ENCODE measurements around the gene TERT. TPM values are rescaled to one million over a fixed set of nuclear protein-coding genes. Genes with fewer than 3 reads are reported as not detected.

TERT gene
- total and polyA plus RNA-seq, 2 of the 4 experiments (the other 2 are of a cell fraction): not detected

DNA sequence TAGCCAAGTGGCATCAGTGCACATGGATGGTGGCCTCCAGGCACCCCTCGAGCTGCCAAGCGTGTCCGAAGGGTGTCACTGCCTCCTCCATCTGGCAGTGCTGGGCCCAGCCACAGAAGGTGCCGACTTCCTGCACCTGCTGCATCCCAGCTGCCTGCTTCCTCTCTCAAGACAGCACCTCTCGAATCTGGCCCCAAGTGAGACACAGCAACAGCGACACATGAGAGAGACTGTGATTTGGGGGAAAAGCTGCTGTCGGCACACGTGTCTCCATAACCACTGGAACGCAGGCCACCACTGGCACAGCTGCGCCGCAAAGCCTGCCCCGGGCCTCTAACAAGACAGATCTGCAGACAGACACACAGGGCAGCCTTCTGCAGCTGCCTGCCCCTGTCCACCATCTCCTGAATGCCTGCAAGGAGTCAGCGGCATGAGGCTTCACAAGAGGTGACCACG, 41.3 kb upstream of the TERT start:
- Histone ChIP-seq H3K4me2 (ENCODE audit: low read depth, low read length) (no peak overlapping the region), H4K8ac (ENCODE audit: low read depth in 2 of 2, low read length in 2 of 2) (no peak overlapping the region), H3K9ac (ENCODE audit: low read depth, low read length) (no peak overlapping the region), H3K4me1 (ENCODE audit: control insufficient read depth, insufficient read depth, low read length) (no peaks in the 10 kb centered on the region), H4K20me1 (ENCODE audit: insufficient read depth, low read length) (peaks cover 6% of the 10 kb centered on the region; the same call in 1 of the 2 replicates), H2BK120ac (ENCODE audit: low read depth, low read length) (no peak overlapping the region), H2BK20ac (ENCODE audit: low read depth, low read length) (no peak overlapping the region), H2BK15ac (ENCODE audit: low read depth, low read length) (no peak overlapping the region), H3K56ac (ENCODE audit: extremely low read depth, insufficient read depth, low read length) (no peak overlapping the region), H3K4me3 (ENCODE audit: insufficient read depth, low read depth, low read length) (no peak overlapping the region), H3K27ac (ENCODE audit: insufficient read depth, low read length) (no peak overlapping the region), H4K91ac (ENCODE audit: insufficient read depth, low read depth, low read length) (no peak overlapping the region), H3K18ac (ENCODE audit: low read depth, low read length) (no peak overlapping the region), H3K14ac (replicated peaks; ENCODE audit: low read depth, low read length) (no peak overlapping the region), H2AK9ac (replicated peaks; ENCODE audit: low read depth, low read length, poor library complexity) (no peak overlapping the region), H2AK5ac (ENCODE audit: low read depth, low read length) (no peak overlapping the region), H3K4ac (ENCODE audit: low read depth, low read length) (no peak overlapping the region), H3K23ac (ENCODE audit: low read depth, low read length) (no peak overlapping the region), H4K5ac (ENCODE audit: low read depth, low read length) (no peak overlapping the region), H3K79me1 (ENCODE audit: low read depth in 1 of 2, low read length in 2 of 2) (peaks cover 4 to 13% of the 10 kb centered on the region in 2 experiments; a peak in 2 of 4 replicates), H3K36me3 (ENCODE audit: control insufficient read depth, insufficient read depth, low read length) (peaks cover 74% of the 10 kb centered on the region), H3K27me3 (ENCODE audit: control insufficient read depth, insufficient read depth, low read length) (no peaks in the 10 kb centered on the region), H2BK5ac (ENCODE audit: low read depth, low read length, poor library complexity, severe bottlenecking) (no peak overlapping the region), H3K9me3 (ENCODE audit: control insufficient read depth, insufficient read depth, low read length) (no peaks in the 10 kb centered on the region), H3K9me1 (ENCODE audit: insufficient read depth, low read length) (no peaks in the 10 kb centered on the region), H2AFZ (replicated peaks; ENCODE audit: low read length, poor library complexity) (no peak overlapping the region)
- no peak for ATAC-seq (ENCODE audit: low read depth)
- no TSS peak for BruUV-seq (replicated peaks)
- 100% methylated on average over 9 of the region's 14 CpGs; no CpG with 5 or more reads in 1 of the 2 experiments for WGBS, 2 experiments (ENCODE audit: extremely low coverage in 2 of 2, insufficient read length in 1 of 2)
- intact Hi-C loops (cut with micrococcal nuclease) (no loop called here), dilution Hi-C loops (cut with HindIII; ENCODE audit: low sequenced_read_pairs, unreplicated experiment) (no loop called here), in situ Hi-C loops (cut with MboI; ENCODE audit: low sequenced_read_pairs) (no loop called here)
- no peak for DNase-seq
- CTCF ChIA-PET: no interaction called here
- TF ChIP-seq, protein P1, sequence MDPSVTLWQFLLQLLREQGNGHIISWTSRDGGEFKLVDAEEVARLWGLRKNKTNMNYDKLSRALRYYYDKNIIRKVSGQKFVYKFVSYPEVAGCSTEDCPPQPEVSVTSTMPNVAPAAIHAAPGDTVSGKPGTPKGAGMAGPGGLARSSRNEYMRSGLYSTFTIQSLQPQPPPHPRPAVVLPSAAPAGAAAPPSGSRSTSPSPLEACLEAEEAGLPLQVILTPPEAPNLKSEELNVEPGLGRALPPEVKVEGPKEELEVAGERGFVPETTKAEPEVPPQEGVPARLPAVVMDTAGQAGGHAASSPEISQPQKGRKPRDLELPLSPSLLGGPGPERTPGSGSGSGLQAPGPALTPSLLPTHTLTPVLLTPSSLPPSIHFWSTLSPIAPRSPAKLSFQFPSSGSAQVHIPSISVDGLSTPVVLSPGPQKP (IDR thresholded peaks at IDR 0.05; ENCODE audit: borderline replicate concordance, low read depth, low read length): no peak
- TF ChIP-seq, protein P2, sequence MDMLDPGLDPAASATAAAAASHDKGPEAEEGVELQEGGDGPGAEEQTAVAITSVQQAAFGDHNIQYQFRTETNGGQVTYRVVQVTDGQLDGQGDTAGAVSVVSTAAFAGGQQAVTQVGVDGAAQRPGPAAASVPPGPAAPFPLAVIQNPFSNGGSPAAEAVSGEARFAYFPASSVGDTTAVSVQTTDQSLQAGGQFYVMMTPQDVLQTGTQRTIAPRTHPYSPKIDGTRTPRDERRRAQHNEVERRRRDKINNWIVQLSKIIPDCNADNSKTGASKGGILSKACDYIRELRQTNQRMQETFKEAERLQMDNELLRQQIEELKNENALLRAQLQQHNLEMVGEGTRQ (IDR thresholded peaks at IDR 0.05; ENCODE audit: low read depth, low read length): no peak
- no peak for TF ChIP-seq RFX5 (IDR thresholded peaks at IDR 0.05; ENCODE audit: low read depth, low read length)
- POLR2A ChIA-PET (ENCODE audit: unreplicated experiment): no interaction called here
